ENCODE measurements around the gene XAF1.

DNA sequence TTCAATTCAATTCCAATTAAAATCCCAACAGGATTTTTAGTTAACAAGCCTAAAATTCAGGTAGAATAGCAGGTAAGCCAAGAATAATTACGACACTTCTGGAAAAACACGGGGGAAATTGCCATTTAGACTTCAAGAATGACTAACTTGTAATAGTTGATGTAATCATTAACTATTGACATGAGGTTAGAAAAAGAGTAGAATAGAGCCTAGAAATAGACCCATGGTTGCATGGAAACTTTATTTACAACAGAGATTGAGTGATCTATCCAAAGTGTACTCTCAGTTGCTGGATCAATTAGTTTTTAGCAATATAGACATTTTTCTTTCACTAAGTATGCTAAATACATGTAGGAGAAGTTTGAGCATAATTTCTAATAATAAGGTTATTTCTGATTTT lies 39.1 kb upstream of the XAF1 start:
- TF ChIP-seq, protein P1, sequence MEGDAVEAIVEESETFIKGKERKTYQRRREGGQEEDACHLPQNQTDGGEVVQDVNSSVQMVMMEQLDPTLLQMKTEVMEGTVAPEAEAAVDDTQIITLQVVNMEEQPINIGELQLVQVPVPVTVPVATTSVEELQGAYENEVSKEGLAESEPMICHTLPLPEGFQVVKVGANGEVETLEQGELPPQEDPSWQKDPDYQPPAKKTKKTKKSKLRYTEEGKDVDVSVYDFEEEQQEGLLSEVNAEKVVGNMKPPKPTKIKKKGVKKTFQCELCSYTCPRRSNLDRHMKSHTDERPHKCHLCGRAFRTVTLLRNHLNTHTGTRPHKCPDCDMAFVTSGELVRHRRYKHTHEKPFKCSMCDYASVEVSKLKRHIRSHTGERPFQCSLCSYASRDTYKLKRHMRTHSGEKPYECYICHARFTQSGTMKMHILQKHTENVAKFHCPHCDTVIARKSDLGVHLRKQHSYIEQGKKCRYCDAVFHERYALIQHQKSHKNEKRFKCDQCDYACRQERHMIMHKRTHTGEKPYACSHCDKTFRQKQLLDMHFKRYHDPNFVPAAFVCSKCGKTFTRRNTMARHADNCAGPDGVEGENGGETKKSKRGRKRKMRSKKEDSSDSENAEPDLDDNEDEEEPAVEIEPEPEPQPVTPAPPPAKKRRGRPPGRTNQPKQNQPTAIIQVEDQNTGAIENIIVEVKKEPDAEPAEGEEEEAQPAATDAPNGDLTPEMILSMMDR (IDR thresholded peaks at IDR 0.05; ENCODE audit: low read length) = no peak
- TF ChIP-seq EZH2 (IDR thresholded peaks at IDR 0.05; ENCODE audit: borderline replicate concordance, low read length) = no peak

Measured in OCI-LY1 (cell line).